Vagina (tissue), 2 donors: ENCODE measurements around the gene SGCA. TPM values are rescaled to one million over a fixed set of nuclear protein-coding genes. Genes with fewer than 3 reads are reported as not detected.

Source experiments
- DNase-seq, 2 donors: peaks; one replicate each; pipeline ENCODE4 v3.0.0-alpha.2; 2017; ENCODE audit errors: extremely low spot score in 2 of 2
- H3K27ac ChIP-seq: fragments of 200-600 bp; sonication (generic); one replicate; pipeline ENCODE4 v1.5.1; 2019
- H3K27me3 ChIP-seq: fragments of 200-600 bp; sonication (generic); one replicate; pipeline ENCODE4 v1.5.1; 2019
- H3K36me3 ChIP-seq, 2 donors: fragments of 200-600 bp; sonication (generic); one replicate each; pipeline ENCODE4 v1.5.1; 2017 to 2019
- H3K4me1 ChIP-seq: fragments of 200-600 bp; sonication (generic); one replicate; pipeline ENCODE4 v1.5.1; 2019
- H3K4me3 ChIP-seq, 2 donors: fragments of 200-600 bp; sonication (generic); 1 replicate in 1 of 2; 2 replicates in 1 of 2; pipeline ENCODE4 v1.5.1; 2016 to 2019
- H3K9me3 ChIP-seq: fragments of 200-600 bp; sonication (generic); one replicate; pipeline ENCODE4 v1.5.1; 2019
- CTCF ChIP-seq, 3 experiments: fragments of 450-650 bp in 2 of 3; fragments of 200-600 bp in 1 of 3; sonication (generic) in 1 of 3; IDR thresholded peaks; one replicate each; pipeline ENCODE4 v1.5.1; 2017 to 2019; ENCODE audit warnings: antibody characterized with exemption in 3 of 3, mild to moderate bottlenecking in 2 of 3, moderate library complexity in 2 of 3
- POLR2A ChIP-seq, 2 donors: fragments of 450-650 bp; IDR thresholded peaks; one replicate each; pipeline ENCODE4 v1.6.1; 2017; ENCODE audit warnings: antibody characterized with exemption in 2 of 2, mild to moderate bottlenecking in 2 of 2, moderate library complexity in 2 of 2
- POLR2AphosphoS5 ChIP-seq, 2 donors: sonication (generic); formaldehyde crosslinking; IDR thresholded peaks; one replicate each; pipeline ENCODE4 v1.9.0; 2017; ENCODE audit warnings: antibody characterized with exemption in 2 of 2, mild to moderate bottlenecking in 2 of 2, low read depth in 1 of 2; ENCODE audit not compliant: insufficient read depth in 1 of 2
- intact Hi-C: fragments of 100-400 bp; cut with DNase I; formaldehyde crosslinking; loops from one replicate; pipeline ENCODE4 v1.15.1; 2023
- total RNA-seq: library from RNA; depleted of rRNA; stranded (reverse); fragments of >200 nt; gene quantifications from one replicate; pipeline ENCODE4 v1.2.3, GENCODE V29; 2016

SGCA gene
- total RNA-seq, 1 donor from 2014 or later = 2.2 TPM

GRCh38 chr17:50152736-50153135 is 13.1 kb upstream of the SGCA start:
- H3K4me3 ChIP-seq = peak overlapping the region in 1 of 2 donors; percentile 70

GRCh38 chr17:50153650-50154575 is 11.9 kb upstream of the SGCA start:
- no peak for DNase-seq
- intact Hi-C loops = no loop called here
- no peaks in the 10 kb centered on the region for H3K36me3 ChIP-seq
- H3K27me3 ChIP-seq = no peaks in the 10 kb centered on the region
- no peak overlapping the region for H3K4me3 ChIP-seq
- no peaks in the 10 kb centered on the region for H3K9me3 ChIP-seq
- peaks cover 34% of the 10 kb centered on the region for H3K4me1 ChIP-seq
- H3K27ac ChIP-seq = peak overlapping the region; percentile 55
- TF ChIP-seq POLR2A (IDR thresholded peaks at IDR 0.05) = no peak
- TF ChIP-seq CTCF (IDR thresholded peaks at IDR 0.05) = no peak
- no peak for TF ChIP-seq POLR2AphosphoS5 (IDR thresholded peaks at IDR 0.05; ENCODE audit: insufficient read depth in 1 of 2, low read depth in 1 of 2)

More at GRCh38 chr17:50152736-50153135, 13.1 kb upstream of the SGCA start:
- H3K9me3 ChIP-seq = no peaks in the 10 kb centered on the region
- no peaks in the 10 kb centered on the region for H3K27me3 ChIP-seq
- peaks cover 45% of the 10 kb centered on the region for H3K4me1 ChIP-seq
- no peaks in the 10 kb centered on the region for H3K36me3 ChIP-seq
- peak overlapping the region; percentile 81 for H3K27ac ChIP-seq
- no peak for TF ChIP-seq POLR2A (IDR thresholded peaks at IDR 0.05)
- DNase-seq = no peak
- intact Hi-C loops = no loop called here

GRCh38 chr17:50154604-50155003 is 11.2 kb upstream of the SGCA start:
- no peaks in the 10 kb centered on the region for H3K9me3 ChIP-seq
- DNase-seq = no peak
- intact Hi-C loops = no loop called here
- H3K4me3 ChIP-seq = no peak overlapping the region
- H3K27me3 ChIP-seq = no peaks in the 10 kb centered on the region
- TF ChIP-seq POLR2AphosphoS5 (IDR thresholded peaks at IDR 0.05; ENCODE audit: insufficient read depth in 1 of 2, low read depth in 1 of 2) (no peak), POLR2A (IDR thresholded peaks at IDR 0.05) (no peak)
- H3K36me3 ChIP-seq = no peaks in the 10 kb centered on the region
- peak overlapping the region; percentile 55 for H3K27ac ChIP-seq
- peaks cover 27% of the 10 kb centered on the region for H3K4me1 ChIP-seq

- H3K36me3 ChIP-seq = no peaks in the 10 kb centered on the region
- peak overlapping the region; percentile 55 for H3K27ac ChIP-seq
- H3K4me3 ChIP-seq = no peak overlapping the region
- no peaks in the 10 kb centered on the region for H3K9me3 ChIP-seq
- TF ChIP-seq POLR2A (IDR thresholded peaks at IDR 0.05) = no peak
- TF ChIP-seq POLR2AphosphoS5 (IDR thresholded peaks at IDR 0.05; ENCODE audit: insufficient read depth in 1 of 2, low read depth in 1 of 2) = no peak
- TF ChIP-seq CTCF (IDR thresholded peaks at IDR 0.05) = no peak
- no peaks in the 10 kb centered on the region for H3K27me3 ChIP-seq
- intact Hi-C loops = no loop called here
- peaks cover 27% of the 10 kb centered on the region for H3K4me1 ChIP-seq
- DNase-seq = no peak
Measured at GRCh38 chr17:50155115-50155819, 10.5 kb upstream of the SGCA start.

GRCh38 chr17:50157891-50158290 is 7.9 kb upstream of the SGCA start:
- TF ChIP-seq POLR2AphosphoS5 (IDR thresholded peaks at IDR 0.05; ENCODE audit: insufficient read depth in 1 of 2, low read depth in 1 of 2) (no peak), POLR2A (IDR thresholded peaks at IDR 0.05) (no peak), CTCF (IDR thresholded peaks at IDR 0.05) (no peak)
- Histone ChIP-seq H3K36me3 (no peaks in the 10 kb centered on the region), H3K9me3 (no peaks in the 10 kb centered on the region), H3K27me3 (no peaks in the 10 kb centered on the region), H3K4me3 (no peak overlapping the region), H3K27ac (no peak overlapping the region), H3K4me1 (peaks cover 33% of the 10 kb centered on the region)
- DNase-seq = no peak
- intact Hi-C loops = no loop called here
